ENCODE results near the gene ACTR2. TPM values are rescaled to one million over a fixed set of nuclear protein-coding genes. Genes with fewer than 3 reads are reported as not detected.

Gene ACTR2
- total RNA-seq, 4 donors from 2014 or later: 41.5 to 56.9 (median 49.8) TPM

- Histone ChIP-seq H3K4me3 (no peak overlapping the region), H3K9me3 (no peaks in the 10 kb centered on the region), H3K36me3 (peaks cover 7% of the 10 kb centered on the region), H3K27ac (no peak overlapping the region), H3K27me3 (no peaks in the 10 kb centered on the region), H3K4me1 (peaks cover 14% of the 10 kb centered on the region)
- no peak for DNase-seq (ENCODE audit: low spot score in 2 of 2)
- WGBS: 96% methylated on average over 5 of the region's 5 CpGs
- TF ChIP-seq POLR2AphosphoS5 (IDR thresholded peaks at IDR 0.05) (no peak), EP300 (IDR thresholded peaks at IDR 0.05) (no peak), CTCF (IDR thresholded peaks at IDR 0.05) (no peak), POLR2A (IDR thresholded peaks at IDR 0.05) (no peak)
Measured at GRCh38 chr2:65319072-65319673, 91.5 kb downstream of the ACTR2 start.

GRCh38 chr2:65319674-65320041, 92.0 kb downstream of the ACTR2 start:
- no peak overlapping the region for H3K27ac ChIP-seq
- 92% methylated on average over 1 of the region's 1 CpG for WGBS

GRCh38 chr2:65320042-65320725, 92.6 kb downstream of the ACTR2 start:
- DNase-seq (ENCODE audit: low spot score in 2 of 2): no peak
- H3K4me1 ChIP-seq: peaks cover 14% of the 10 kb centered on the region
- TF ChIP-seq POLR2AphosphoS5 (IDR thresholded peaks at IDR 0.05) (no peak), EP300 (IDR thresholded peaks at IDR 0.05) (no peak), CTCF (IDR thresholded peaks at IDR 0.05) (no peak), POLR2A (IDR thresholded peaks at IDR 0.05) (no peak)
- H3K27ac ChIP-seq: no peak overlapping the region
- no peaks in the 10 kb centered on the region for H3K9me3 ChIP-seq
- no peak overlapping the region for H3K4me3 ChIP-seq
- peaks cover 1% of the 10 kb centered on the region for H3K36me3 ChIP-seq
- WGBS: 72% methylated on average over 9 of the region's 9 CpGs
- H3K27me3 ChIP-seq: no peaks in the 10 kb centered on the region

More at GRCh38 chr2:65319674-65320041, 92.0 kb downstream of the ACTR2 start:
- Histone ChIP-seq H3K36me3 (peaks cover 5% of the 10 kb centered on the region), H3K9me3 (no peaks in the 10 kb centered on the region), H3K27me3 (no peaks in the 10 kb centered on the region), H3K4me3 (no peak overlapping the region), H3K4me1 (peaks cover 14% of the 10 kb centered on the region)
- no peak for DNase-seq (ENCODE audit: low spot score in 2 of 2)
- TF ChIP-seq CTCF (IDR thresholded peaks at IDR 0.05) (no peak), EP300 (IDR thresholded peaks at IDR 0.05) (no peak), POLR2A (IDR thresholded peaks at IDR 0.05) (no peak), POLR2AphosphoS5 (IDR thresholded peaks at IDR 0.05) (no peak)

Other genes starting within 250 kb of the ACTR2 start
- gene SLC1A4, start 238.4 kb upstream of the ACTR2 start, total RNA-seq: 10 to 100 TPM; 12.9 to 39.5 (median 29.0) TPM
- 10 to 100 TPM; 17.5 to 53.4 (median 27.6) TPM for gene CEP68, start 171.4 kb upstream of the ACTR2 start, total RNA-seq
- 10 to 100 TPM; 66.3 to 76.0 (median 68.3) TPM for gene RAB1A, start 97.7 kb upstream of the ACTR2 start, total RNA-seq
- gene SPRED2, start 204.8 kb downstream of the ACTR2 start, total RNA-seq: 10 to 100 TPM; 17.8 to 27.5 (median 18.7) TPM